HL-60 (cell line): Measurements from ENCODE around the gene CADM4.

Experiments used
- DNase-seq, 2 experiments: peaks; one replicate each; pipeline ENCODE4 v3.0.0-alpha.2; 2010 to 2020; ENCODE audit warnings: low read depth in 1 of 2, low spot score in 1 of 2
- H3K27ac ChIP-seq: fragments of 250-450 bp; sonication (Bioruptor Pico); replicated peaks from 2 replicates; pipeline ENCODE4 v1.5.1; 2020; ENCODE audit warnings: mild to moderate bottlenecking, moderate library complexity
- H3K27me3 ChIP-seq: fragments of 250-450 bp; sonication (Bioruptor Pico); 2 replicates; pipeline ENCODE4 v1.5.1; 2021; ENCODE audit warnings: mild to moderate bottlenecking, moderate library complexity; ENCODE audit not compliant: insufficient read depth, poor library complexity, severe bottlenecking
- H3K4me3 ChIP-seq: replicated peaks from 2 replicates; pipeline ENCODE4 v1.5.1; 2011; ENCODE audit warnings: mild to moderate bottlenecking, control low read depth, low read length; ENCODE audit not compliant: insufficient read depth
- CTCF ChIP-seq: IDR thresholded peaks from one replicate; pipeline ENCODE4 v1.5.1; 2011; ENCODE audit warnings: low read length, control low read depth, inconsistent platforms; ENCODE audit not compliant: insufficient read depth
- GABPA ChIP-seq: IDR thresholded peaks from 2 replicates; pipeline ENCODE4 v1.6.1; 2012; ENCODE audit warnings: low read depth
- POLR2AphosphoS5 ChIP-seq: IDR thresholded peaks from 2 replicates; pipeline ENCODE4 v1.6.1; 2012; ENCODE audit warnings: low read depth
- REST ChIP-seq: IDR thresholded peaks from 2 replicates; pipeline ENCODE4 v1.6.1; 2012; ENCODE audit warnings: low read depth; ENCODE audit not compliant: insufficient replicate concordance
- SPI1 ChIP-seq: IDR thresholded peaks from 2 replicates; pipeline ENCODE4 v1.6.1; 2012; ENCODE audit warnings: low read depth, mild to moderate bottlenecking, borderline replicate concordance

CADM4 gene

GRCh38 chr19:43596842-43597461 lies 42.7 kb downstream of the CADM4 start:
- peak overlapping the region; percentile 100 for H3K27ac ChIP-seq
- no peaks in the 10 kb centered on the region for H3K27me3 ChIP-seq
- TF ChIP-seq POLR2AphosphoS5 (no peak; the same call in 1 of the 2 replicates), GABPA (no peak), SPI1 (no peak), CTCF (no peak), REST (no peak)
- peak overlapping the region; percentile 58 for H3K4me3 ChIP-seq
- peak in 1 of 2 experiments; percentile 5 for DNase-seq

- TF ChIP-seq CTCF (no peak), GABPA (no peak), POLR2AphosphoS5 (peak; percentile 69), SPI1 (peak; percentile 1; the same call in 1 of the 2 replicates), REST (no peak)
- H3K27ac ChIP-seq: peak within 1 kb of the TSS; percentile 100
- DNase-seq: peak; percentile 98 to 100
- H3K27me3 ChIP-seq: no peaks in the 10 kb centered on the region
- peak within 1 kb of the TSS; percentile 77 for H3K4me3 ChIP-seq
Observed at GRCh38 chr19:43595999-43596841, 43.4 kb downstream of the CADM4 start, which contains the start of the genes IRGQ and ZNF576. TSS of gene IRGQ (minus strand) at chr19:43596134. CDS start at chr19:43595338, 796 bp downstream. TSS of gene ZNF576 (plus strand) at chr19:43596595. CDS start at chr19:43597109, 514 bp downstream.

GRCh38 chr19:43595605-43595998 lies 44.0 kb downstream of the CADM4 start:
- Histone ChIP-seq H3K27me3 (no peaks in the 10 kb centered on the region), H3K27ac (peak overlapping the region; percentile 83), H3K4me3 (peak overlapping the region; percentile 77)
- DNase-seq: no peak
- TF ChIP-seq GABPA (no peak), REST (no peak), CTCF (no peak), POLR2AphosphoS5 (no peak)
